ENCODE results near the gene RABGAP1. TPM values are rescaled to one million over a fixed set of nuclear protein-coding genes. Genes with fewer than 3 reads are reported as not detected.
A peak's percentile ranks its signal among the peaks of the same experiment; 100 is the strongest.

RABGAP1 gene
- polyA plus RNA-seq, 1 of the 3 experiments (the other 2 are of a cell fraction), result 20.2 TPM

GRCh38 chr9:123073991-123074422, 133.2 kb downstream of the RABGAP1 start (continued):
- TF ChIP-seq JUND (IDR thresholded peaks at IDR 0.05) (peak; percentile 35; the same call in 1 of the 2 replicates), SIN3A (IDR thresholded peaks at IDR 0.05; ENCODE audit: borderline replicate concordance, low read depth, low read length) (no peak), REST (IDR thresholded peaks at IDR 0.05; ENCODE audit: low read depth, low read length) (no peak), POLR2AphosphoS5 (IDR thresholded peaks at IDR 0.05; ENCODE audit: low read depth, low read length) (peak; percentile 62; the same call in 1 of the 2 replicates), FOSL2 (IDR thresholded peaks at IDR 0.05; ENCODE audit: borderline replicate concordance, low read depth) (peak; percentile 31; the same call in 1 of the 2 replicates), USF2 (IDR thresholded peaks at IDR 0.05; ENCODE audit: borderline replicate concordance, low read depth, low read length) (no peak), CHD2 (IDR thresholded peaks at IDR 0.05; ENCODE audit: low read length, partially characterized antibody) (no peak), NFIC (IDR thresholded peaks at IDR 0.05; ENCODE audit: borderline replicate concordance) (peak; percentile 68; the same call in 1 of the 2 replicates), TCF12 (IDR thresholded peaks at IDR 0.05) (peak; percentile 79), IRF3 (IDR thresholded peaks at IDR 0.05; ENCODE audit: low read depth, low read length) (no peak), GATA2 (CRISPR knock-in tag; IDR thresholded peaks at IDR 0.05) (no peak), PBX3 (IDR thresholded peaks at IDR 0.05) (peak; percentile 89), MEF2A (IDR thresholded peaks at IDR 0.05; ENCODE audit: borderline replicate concordance, low read depth) (peak; percentile 77; the same call in 1 of the 2 replicates)

GRCh38 chr9:123074628-123075027, 133.8 kb downstream of the RABGAP1 start:
- TF ChIP-seq RCOR1 (IDR thresholded peaks at IDR 0.05; ENCODE audit: low read length) (no peak), SIN3A (IDR thresholded peaks at IDR 0.05; ENCODE audit: borderline replicate concordance, low read depth, low read length) (no peak), FOSL2 (IDR thresholded peaks at IDR 0.05; ENCODE audit: borderline replicate concordance, low read depth) (no peak), ELF1 (IDR thresholded peaks at IDR 0.05) (no peak), GABPA (IDR thresholded peaks at IDR 0.05; ENCODE audit: low read depth) (no peak), EP300 (IDR thresholded peaks at IDR 0.05; ENCODE audit: borderline replicate concordance in 1 of 2, low read depth in 1 of 2, low read length in 1 of 2) (no peak), RFX5 (IDR thresholded peaks at IDR 0.05; ENCODE audit: low read length) (no peak), MEF2A (IDR thresholded peaks at IDR 0.05; ENCODE audit: borderline replicate concordance, low read depth) (no peak), RAD21 (IDR thresholded peaks at IDR 0.05; ENCODE audit: low read length) (no peak), CHD2 (IDR thresholded peaks at IDR 0.05; ENCODE audit: low read length, partially characterized antibody) (no peak), RXRA (IDR thresholded peaks at IDR 0.05; ENCODE audit: borderline replicate concordance, low read depth) (no peak)
- Histone ChIP-seq H3K79me2 (ENCODE audit: insufficient read depth) (no peaks in the 10 kb centered on the region), H3K9me2 (no peaks in the 10 kb centered on the region), H3K4me2 (peak overlapping the region; percentile 5; the same call in 1 of the 2 replicates), H3K4me1 (ENCODE audit: control insufficient read depth in 1 of 2, insufficient read depth in 2 of 2, low read depth in 1 of 2, low read length in 1 of 2) (peaks cover 0 to 22% of the 10 kb centered on the region in 2 experiments; a peak in 3 of 4 replicates), H3K27ac (ENCODE audit: low read depth in 2 of 2, low read length in 1 of 2) (peak overlapping the region; percentile 75 to 79; a peak in 3 of 4 replicates), H3K4me3 (ENCODE audit: low read depth in 2 of 2, low read length in 1 of 2) (peak overlapping the region in 1 of 2 experiments; percentile 12; a peak in 1 of 4 replicates), H3F3A (replicated peaks; ENCODE audit: insufficient read depth) (peaks cover 11% of the 10 kb centered on the region), H3K9ac (no peak overlapping the region), H3K27me3 (ENCODE audit: insufficient read depth) (no peaks in the 10 kb centered on the region), H2AFZ (ENCODE audit: low read depth) (no peak overlapping the region), H3K36me3 (replicated peaks in 1 of 2; ENCODE audit: control insufficient read depth in 1 of 2, insufficient read depth in 2 of 2, low read length in 1 of 2) (peaks cover 52 to 72% of the 10 kb centered on the region in 2 experiments), H3K9me3 (no peaks in the 10 kb centered on the region), H4K20me1 (ENCODE audit: insufficient read depth) (no peaks in the 10 kb centered on the region)
- CTCF ChIA-PET, result interaction anchor here (1.3 to 5.9 kb wide), 4 partner anchors 22 to 279 kb away, joined by 3 to 37 read pairs (median 8); no protein-coding TSS in a partner anchor
- WGBS (ENCODE audit: low lambda C conversion rate), result 98% methylated on average over 3 of the region's 3 CpGs
- POLR2A ChIA-PET, result no interaction called here
- no peak for DNase-seq
